DMS53 treated with DMSO at 0.1 percent for 48 hours (cell line): ENCODE data around the gene NSMCE4A.
A peak's percentile ranks its signal among the peaks of the same experiment; 100 is the strongest.
"Not testable (repeated sequence)": the region's sequence is repeated elsewhere in the genome, so short reads cannot be mapped to it uniquely, and the experiment has no call there.

ENCODE experiments used
- DNase-seq: peaks from one replicate; lab custom pipeline; 2025; ENCODE audit not compliant: unreplicated experiment; lab: John Stamatoyannopoulos, UW

The NSMCE4A gene

GRCh38 chr10:121942749-121943416 lies 32.1 kb downstream of the NSMCE4A start:
- DNase-seq = no peak

- DNase-seq = no peak
Observed at GRCh38 chr10:121941532-121941931, 33.5 kb downstream of the NSMCE4A start.

GRCh38 chr10:121936295-121936694 lies 38.7 kb downstream of the NSMCE4A start:
- no peak for DNase-seq

GRCh38 chr10:121935702-121936101 lies 39.3 kb downstream of the NSMCE4A start:
- DNase-seq = no peak

GRCh38 chr10:121930268-121931085 lies 44.5 kb downstream of the NSMCE4A start:
- peak; percentile 38 for DNase-seq

- not testable (repeated sequence) for DNase-seq
Observed at GRCh38 chr10:121929585-121930267, 45.3 kb downstream of the NSMCE4A start.

- peak; percentile 2 for DNase-seq
Observed at GRCh38 chr10:121928528-121928884, 46.5 kb downstream of the NSMCE4A start.

GRCh38 chr10:121927841-121928527 lies 47.0 kb downstream of the NSMCE4A start, which contains the start of gene ATE1:
ATE1 (minus strand) TSS chr10:121928031; CDS start chr10:121927949, 82 bp downstream.
- peak; percentile 82 for DNase-seq

GRCh38 chr10:121927318-121927840 lies 47.6 kb downstream of the NSMCE4A start:
- peak; percentile 39 for DNase-seq

GRCh38 chr10:121926671-121927317 lies 48.2 kb downstream of the NSMCE4A start:
- DNase-seq = peak; percentile 12

- DNase-seq = no peak
Observed at GRCh38 chr10:121926157-121926556, 48.9 kb downstream of the NSMCE4A start.

GRCh38 chr10:121921238-121921931 lies 53.6 kb downstream of the NSMCE4A start:
- DNase-seq = no peak

- DNase-seq = no peak
Observed at GRCh38 chr10:121919666-121920065, 55.4 kb downstream of the NSMCE4A start.

- DNase-seq = not testable (repeated sequence)
Observed at GRCh38 chr10:121918800-121919199, 56.2 kb downstream of the NSMCE4A start.

GRCh38 chr10:121914661-121915060 lies 60.4 kb downstream of the NSMCE4A start:
- no peak for DNase-seq

- DNase-seq = no peak
Observed at GRCh38 chr10:121911421-121911697, 63.7 kb downstream of the NSMCE4A start.

- no peak for DNase-seq
Observed at GRCh38 chr10:121910673-121911420, 64.2 kb downstream of the NSMCE4A start.
